ENCODE measurements around the gene CHRDL1.
A peak's percentile ranks its signal among the peaks of the same experiment; 100 is the strongest.
"Not testable (repeated sequence)": the region's sequence is repeated elsewhere in the genome, so short reads cannot be mapped to it uniquely, and the experiment has no call there.

CHRDL1 gene

DNA sequence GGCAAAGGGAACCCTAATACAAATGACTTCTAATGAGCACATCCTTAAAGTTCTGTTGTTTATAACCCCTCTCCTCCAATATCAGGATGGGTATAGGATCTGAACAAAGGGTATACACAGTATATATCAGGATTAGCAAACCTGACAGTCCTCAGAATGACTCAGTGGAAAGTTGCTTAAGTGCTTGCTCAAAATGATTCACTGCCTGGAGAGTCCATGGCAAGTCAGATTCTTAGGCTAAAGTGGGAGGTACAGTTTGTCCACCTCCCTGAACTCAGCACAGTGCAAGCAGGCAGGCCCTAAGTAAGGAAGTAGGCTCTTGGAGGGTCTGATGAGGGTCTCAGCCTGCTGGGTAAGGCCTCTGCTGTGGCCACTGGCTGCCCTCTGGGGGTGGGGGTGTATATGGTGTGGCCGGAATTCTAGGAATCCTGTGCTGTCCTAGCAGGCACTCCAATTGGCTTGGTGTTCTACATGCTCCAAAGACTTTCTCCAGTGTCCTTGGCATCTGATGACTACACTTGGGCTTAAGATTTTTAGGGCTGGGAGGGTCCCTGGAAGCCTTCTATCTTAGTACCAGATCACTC lies 54.3 kb downstream of the CHRDL1 start:
- DNase-seq, result no peak

- no peak for DNase-seq
Observed at GRCh38 chrX:110734894-110735541, 60.6 kb downstream of the CHRDL1 start.

- DNase-seq, result no peak
Observed at GRCh38 chrX:110734271-110734670, 61.3 kb downstream of the CHRDL1 start.

- DNase-seq, result no peak
Observed at GRCh38 chrX:110733166-110733565, 62.5 kb downstream of the CHRDL1 start.

- no peak for DNase-seq
Observed at GRCh38 chrX:110732266-110732665, 63.4 kb downstream of the CHRDL1 start.

DNA sequence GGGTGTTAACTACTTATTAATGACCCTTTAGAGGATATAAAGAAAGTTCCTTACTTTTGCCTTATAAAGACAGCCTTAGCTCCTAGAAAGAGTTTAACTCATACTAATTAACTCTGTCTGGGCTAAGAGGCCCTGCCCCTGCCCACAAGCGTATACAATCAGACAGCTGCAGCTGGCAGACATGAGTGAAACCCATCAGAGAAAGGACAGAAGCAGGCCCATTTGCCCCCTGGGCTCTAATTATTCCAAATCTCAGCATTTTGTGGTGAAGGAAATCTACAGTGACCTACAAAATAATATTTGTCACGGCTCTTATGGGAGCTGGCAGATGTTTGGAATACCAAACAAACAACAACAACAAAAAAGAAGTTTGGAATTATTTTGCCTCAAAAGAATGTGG lies 71.8 kb downstream of the CHRDL1 start:
- no peak for DNase-seq

DNA sequence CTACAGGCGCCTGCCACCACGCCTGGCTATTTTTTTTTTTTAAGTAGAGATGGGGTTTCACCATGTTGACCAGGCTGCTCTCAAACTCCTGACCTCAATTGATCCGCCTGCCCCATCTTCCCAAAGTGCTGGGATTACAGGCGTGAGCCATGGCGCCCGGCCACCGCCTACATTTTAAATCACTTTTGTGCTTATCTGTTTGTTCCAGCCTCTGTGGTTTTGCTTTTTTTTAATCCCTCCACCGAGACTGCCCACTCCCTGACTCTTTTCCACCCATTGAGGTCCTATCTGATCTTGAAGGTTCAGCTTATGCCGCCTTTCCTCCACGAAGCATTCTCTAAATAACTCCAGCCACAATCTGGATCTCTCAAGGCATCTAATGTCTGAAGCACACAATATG lies 73.5 kb downstream of the CHRDL1 start:
- DNase-seq, result no peak

DNA sequence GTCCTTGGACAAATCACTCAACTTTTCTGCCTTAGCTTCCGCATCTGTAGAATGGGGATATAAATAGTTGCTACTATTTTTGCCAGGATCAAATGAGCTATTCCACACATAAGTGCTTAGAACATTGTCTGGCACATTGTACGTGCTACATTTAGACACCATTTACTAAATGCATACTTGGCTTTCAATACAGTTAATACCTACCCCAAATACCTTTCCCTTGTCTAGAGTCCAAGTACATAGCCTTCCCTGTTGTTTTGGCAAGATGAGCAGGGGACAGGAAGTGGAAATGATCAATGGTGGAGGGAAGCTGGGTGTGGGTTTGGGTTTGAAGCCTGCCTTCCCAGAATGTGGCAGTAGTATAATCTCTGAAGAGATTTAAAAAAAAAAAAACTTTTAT lies 82.0 kb downstream of the CHRDL1 start:
- DNase-seq, result no peak

GRCh38 chrX:110706446-110706845 lies 89.2 kb downstream of the CHRDL1 start:
- no peak for DNase-seq

DNA sequence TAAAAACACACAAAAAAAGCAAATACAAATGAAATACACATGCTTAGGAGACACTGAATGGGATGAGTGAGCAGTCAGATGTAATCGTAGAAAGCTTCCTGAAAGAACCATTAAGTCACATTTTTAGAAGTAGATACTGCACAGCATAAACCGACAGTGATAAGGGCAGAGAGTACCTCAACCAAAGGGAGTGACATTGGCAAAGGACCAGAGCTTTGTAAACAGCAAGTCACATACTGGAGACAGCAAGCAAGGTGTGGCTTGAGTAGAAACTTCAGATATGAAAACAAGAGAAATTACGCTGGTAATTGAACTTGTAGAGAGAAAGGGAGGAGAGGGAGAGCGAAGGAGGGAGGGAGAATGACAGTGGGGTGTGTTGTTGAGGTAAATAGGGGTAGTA lies 92.0 kb downstream of the CHRDL1 start:
- no peak for DNase-seq

DNA sequence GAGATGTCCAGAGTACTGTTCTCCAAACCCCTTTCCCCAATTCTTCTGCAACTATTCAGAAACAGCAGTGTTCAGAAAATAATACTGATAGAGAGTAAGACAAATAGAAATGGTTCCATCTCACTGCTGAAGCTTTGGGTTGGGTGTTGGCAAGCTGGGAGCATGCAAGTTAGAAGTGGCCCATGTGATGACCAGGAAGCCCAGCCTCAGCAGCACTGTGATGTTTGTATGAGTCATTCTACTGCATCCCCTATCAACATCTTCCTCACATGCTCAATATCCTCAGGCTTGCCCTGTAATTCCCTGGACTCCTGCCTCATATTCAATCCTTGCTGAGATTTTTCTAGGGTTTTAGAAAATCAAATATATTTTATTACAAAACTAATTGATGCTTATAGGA lies 96.5 kb downstream of the CHRDL1 start:
- no peak for DNase-seq

DNA sequence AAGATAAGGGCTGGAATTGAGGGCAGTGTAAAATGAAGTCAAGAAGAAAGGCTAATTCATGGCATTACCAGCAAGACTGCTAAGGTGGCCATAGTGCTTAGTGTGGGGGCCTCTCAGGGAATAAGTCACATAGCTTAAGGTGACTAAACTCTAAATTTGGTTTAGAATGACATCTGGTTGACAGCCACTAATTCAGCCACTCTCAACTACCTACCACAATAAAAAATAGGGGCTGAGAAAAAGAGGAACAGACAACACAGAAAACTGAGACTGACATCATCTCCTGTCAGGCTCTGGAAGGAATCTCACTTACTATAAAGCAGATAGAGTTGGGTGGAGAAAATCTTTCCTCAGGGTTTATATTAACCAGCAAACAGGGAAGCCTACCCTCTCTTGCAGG lies 96.9 kb downstream of the CHRDL1 start:
- DNase-seq, result no peak

GRCh38 chrX:110692866-110693265 lies 102.8 kb downstream of the CHRDL1 start:
- DNase-seq, result no peak

GRCh38 chrX:110691446-110691845 lies 104.2 kb downstream of the CHRDL1 start:
- DNase-seq, result no peak

- DNase-seq, result no peak
Observed at GRCh38 chrX:110684653-110685052, 111.0 kb downstream of the CHRDL1 start.

DNA sequence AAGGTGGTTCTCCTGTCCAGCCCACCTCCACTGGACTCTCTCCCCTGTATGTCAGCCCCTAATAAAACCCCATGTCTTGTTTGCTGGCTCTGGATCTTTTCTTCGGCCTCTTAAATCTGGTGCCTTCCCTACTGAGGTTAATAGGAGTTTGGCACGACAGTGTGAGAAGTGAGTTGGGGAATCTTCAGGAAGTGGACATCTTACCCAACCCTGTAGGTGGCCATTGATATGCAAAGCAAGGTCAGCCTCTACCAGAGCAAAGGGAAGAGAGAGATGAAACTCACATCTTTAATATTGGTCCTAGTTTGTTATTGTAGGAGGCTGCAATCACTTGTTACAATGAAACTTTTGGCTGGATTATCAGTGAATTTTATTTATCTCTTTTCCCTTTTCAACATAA lies 111.7 kb downstream of the CHRDL1 start:
- DNase-seq, result no peak

DNA sequence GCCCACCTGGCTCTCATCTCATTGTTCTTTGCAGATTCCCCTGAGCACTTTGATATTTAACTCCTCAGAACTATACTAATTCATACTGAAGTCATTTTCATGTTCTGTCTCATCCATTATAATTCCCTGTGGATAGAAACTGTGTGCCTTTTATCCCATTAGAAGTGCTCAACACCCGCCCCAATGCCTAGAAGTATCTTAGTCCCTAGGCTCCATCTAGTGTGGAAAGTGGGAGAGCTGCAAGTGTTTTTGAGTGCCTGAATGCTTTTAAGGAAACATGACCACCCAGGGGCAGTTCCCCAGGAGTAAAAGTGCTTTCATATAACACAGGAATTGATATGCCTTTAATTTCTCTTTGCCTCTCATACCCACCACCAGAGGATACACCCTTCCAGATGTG lies 117.0 kb downstream of the CHRDL1 start:
- DNase-seq, result no peak

- no peak for DNase-seq
Observed at GRCh38 chrX:110675886-110676285, 119.7 kb downstream of the CHRDL1 start.

DNA sequence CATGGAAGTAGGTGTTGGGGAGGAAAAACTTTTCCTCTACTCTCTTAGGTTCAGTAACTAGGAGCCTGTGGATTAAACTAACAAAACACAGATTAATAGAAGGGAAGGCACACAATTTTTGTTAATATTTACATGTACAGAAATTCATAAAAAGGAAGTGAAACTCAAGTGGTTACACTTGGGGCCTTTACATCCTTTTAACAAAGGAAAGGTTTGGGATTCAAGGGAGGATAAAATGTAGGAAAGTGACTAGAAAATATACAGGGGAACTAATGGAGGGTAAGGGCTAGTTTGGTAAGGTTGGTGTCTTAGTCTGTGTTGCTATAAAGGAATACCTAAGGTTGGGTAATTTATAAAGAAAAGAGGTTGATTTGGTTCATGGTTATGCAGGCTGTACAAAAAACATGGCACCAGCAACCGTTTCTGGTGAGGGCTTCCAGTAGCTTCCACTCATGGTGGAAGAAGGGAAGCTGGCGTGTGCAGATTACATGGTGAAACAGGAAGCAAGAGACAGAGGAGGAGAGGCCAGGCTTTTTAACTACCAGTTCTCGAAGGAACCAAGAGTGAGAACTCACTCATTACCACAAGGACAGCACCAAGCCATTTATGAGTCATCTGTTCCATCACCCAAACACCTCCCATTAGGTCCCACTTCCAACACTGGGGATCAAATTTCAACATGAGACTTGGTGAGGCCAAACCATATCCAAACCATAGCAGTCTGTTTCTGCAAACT lies 124.4 kb downstream of the CHRDL1 start:
- no peak for DNase-seq

DNA sequence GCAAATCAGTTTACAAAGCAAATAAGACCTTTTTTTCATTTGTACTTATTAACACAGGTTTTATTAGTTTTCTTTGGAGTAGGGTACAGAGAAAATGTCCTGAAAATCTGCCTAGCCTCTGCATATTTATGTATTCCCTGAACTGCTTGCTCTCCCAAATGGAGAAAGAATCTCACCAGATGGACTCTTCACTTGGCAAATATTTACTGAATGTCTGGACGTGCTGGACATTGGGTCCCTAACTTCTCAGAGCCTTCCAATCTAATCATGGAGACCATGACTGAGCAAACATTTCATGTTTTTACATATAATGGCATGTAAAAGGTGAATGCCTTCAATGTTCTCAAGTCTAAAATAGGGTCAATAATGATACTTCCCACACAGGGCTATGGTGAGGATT lies 126.0 kb downstream of the CHRDL1 start:
- no peak for DNase-seq

- no peak for DNase-seq
Observed at GRCh38 chrX:110667706-110668105, 127.9 kb downstream of the CHRDL1 start.

- peak; percentile 0 for DNase-seq
Observed at GRCh38 chrX:110665223-110666002, 130.2 kb downstream of the CHRDL1 start.

- no peak for DNase-seq
Observed at GRCh38 chrX:110657073-110657472, 138.5 kb downstream of the CHRDL1 start.

GRCh38 chrX:110654280-110654679 lies 141.3 kb downstream of the CHRDL1 start:
- not testable (repeated sequence) for DNase-seq
